ENCODE data around the gene MORN3. TPM values are rescaled to one million over a fixed set of nuclear protein-coding genes. Genes with fewer than 3 reads are reported as not detected.
A peak's percentile ranks its signal among the peaks of the same experiment; 100 is the strongest.
"Not testable (repeated sequence)": the region's sequence is repeated elsewhere in the genome, so short reads cannot be mapped to it uniquely, and the experiment has no call there.

The MORN3 gene
- total and polyA plus RNA-seq, 8 donors = 0.19 to 0.99 (median 0.50) TPM

- Histone ChIP-seq H3K27me3 (no peaks in the 10 kb centered on the region), H3K27ac (peak overlapping the region; percentile 76 to 82 (median 77)), H3K36me3 (no peaks in the 10 kb centered on the region), H3K9me3 (no peaks in the 10 kb centered on the region), H3K4me1 (no peaks in the 10 kb centered on the region), H3K4me3 (peak overlapping the region; percentile 66 to 99 (median 98))
- TF ChIP-seq CTCF (IDR thresholded peaks at IDR 0.05) = no peak
- FAIRE-seq (no peak), DNase-seq (peak in 3 of 6 donors; percentile 25 to 32 (median 29)), ATAC-seq (peak; percentile 46 to 71 (median 52))
- intact Hi-C loops (cut with DNase I) = no loop called here
- WGBS, 2 donors = 45 to 48% methylated on average over 24 of the region's 24 CpGs
Observed at GRCh38 chr12:121711361-121712189, 42.1 kb upstream of the MORN3 start.

GRCh38 chr12:121709478-121709961, 40.1 kb upstream of the MORN3 start:
- Histone ChIP-seq H3K4me3 (no peak overlapping the region), H3K9me3 (no peaks in the 10 kb centered on the region), H3K27ac (no peak overlapping the region), H3K4me1 (no peaks in the 10 kb centered on the region), H3K36me3 (no peaks in the 10 kb centered on the region), H3K27me3 (no peaks in the 10 kb centered on the region)
- ATAC-seq (no peak), FAIRE-seq (no peak), DNase-seq (peak in 1 of 6 donors; percentile 7)
- intact Hi-C loops (cut with DNase I) = loop anchor here in 1 of 3 donors (10.0 kb wide), 1 partner anchor 65 kb away; no protein-coding TSS in a partner anchor
- no peak for TF ChIP-seq CTCF (IDR thresholded peaks at IDR 0.05)
- WGBS, 2 donors = 76 to 79% methylated on average over 5 of the region's 5 CpGs

GRCh38 chr12:121709064-121709424, 39.6 kb upstream of the MORN3 start:
- DNase-seq, H3K27ac ChIP-seq, H3K36me3 ChIP-seq, FAIRE-seq, ATAC-seq, H3K4me1 ChIP-seq, H3K4me3 ChIP-seq, H3K9me3 ChIP-seq, H3K27me3 ChIP-seq: not testable (repeated sequence)
- 86% methylated on average over 8 of the region's 8 CpGs for WGBS, 2 donors
- intact Hi-C loops (cut with DNase I) = loop anchor here in 1 of 3 donors (10.0 kb wide), 1 partner anchor 66 kb away; no protein-coding TSS in a partner anchor

- TF ChIP-seq CTCF (IDR thresholded peaks at IDR 0.05) = no peak
- Histone ChIP-seq H3K9me3 (no peaks in the 10 kb centered on the region), H3K27me3 (no peaks in the 10 kb centered on the region), H3K4me1 (no peaks in the 10 kb centered on the region), H3K27ac (no peak overlapping the region), H3K4me3 (no peak overlapping the region), H3K36me3 (no peaks in the 10 kb centered on the region)
- intact Hi-C loops (cut with DNase I) = loop anchor here in 1 of 3 donors (10.0 kb wide), 1 partner anchor 66 kb away; no protein-coding TSS in a partner anchor
- DNase-seq (peak in 1 of 6 donors; percentile 0), ATAC-seq (no peak), FAIRE-seq (no peak)
- WGBS, 2 donors = 73 to 74% methylated on average over 7 of the region's 7 CpGs
Observed at GRCh38 chr12:121708313-121709063, 39.0 kb upstream of the MORN3 start.

- DNase-seq (no peak), ATAC-seq (no peak), FAIRE-seq (no peak)
- H3K4me1 ChIP-seq = no peaks in the 10 kb centered on the region
- H3K27me3 ChIP-seq = no peaks in the 10 kb centered on the region
- H3K4me3 ChIP-seq = no peak overlapping the region
- H3K9me3 ChIP-seq = no peaks in the 10 kb centered on the region
- H3K27ac ChIP-seq = no peak overlapping the region
- H3K36me3 ChIP-seq = no peaks in the 10 kb centered on the region
- intact Hi-C loops (cut with DNase I) = loop anchor here in 1 of 3 donors (10.0 kb wide), 1 partner anchor 69 kb away; no protein-coding TSS in a partner anchor
- no peak for TF ChIP-seq CTCF (IDR thresholded peaks at IDR 0.05)
Observed at GRCh38 chr12:121705514-121705913, 36.1 kb upstream of the MORN3 start.

Data from pancreas (tissue), 10 donors.